Ascending aorta (tissue), 2 donors: Measurements from ENCODE around the gene APBB1IP. TPM values are rescaled to one million over a fixed set of nuclear protein-coding genes. Genes with fewer than 3 reads are reported as not detected.
"Not testable (repeated sequence)": the region's sequence is repeated elsewhere in the genome, so short reads cannot be mapped to it uniquely, and the experiment has no call there.

Source experiments
- DNase-seq, 2 donors: peaks; one replicate each; pipeline ENCODE4 v3.0.0-alpha.2; 2019; ENCODE audit warnings: low spot score in 2 of 2
- H3K27ac ChIP-seq, 2 donors: fragments of 200-600 bp; sonication (generic); one replicate each; pipeline ENCODE4 v1.5.1; 2016 to 2017; ENCODE audit warnings: mild to moderate bottlenecking in 1 of 2
- H3K27me3 ChIP-seq: fragments of 200-600 bp; sonication (generic); one replicate; pipeline ENCODE4 v1.5.1; 2017
- H3K36me3 ChIP-seq, 2 donors: fragments of 200-600 bp; sonication (generic); one replicate each; pipeline ENCODE4 v1.5.1; 2016
- H3K4me1 ChIP-seq, 2 donors: fragments of 200-600 bp; sonication (generic); one replicate each; pipeline ENCODE4 v1.5.1; 2016 to 2017; ENCODE audit warnings: mild to moderate bottlenecking in 1 of 2
- H3K4me3 ChIP-seq, 2 donors: fragments of 200-600 bp; sonication (generic); one replicate each; pipeline ENCODE4 v1.5.1; 2016 to 2017; ENCODE audit warnings: mild to moderate bottlenecking in 1 of 2
- H3K9me3 ChIP-seq, 2 donors: fragments of 200-600 bp; sonication (generic); one replicate each; pipeline ENCODE4 v1.5.1; 2016
- CTCF ChIP-seq, 3 experiments: fragments of 200-600 bp in 2 of 3; fragments of 450-650 bp in 1 of 3; sonication (generic) in 2 of 3; IDR thresholded peaks; one replicate each; pipeline ENCODE4 v1.5.1; 2016 to 2019; ENCODE audit warnings: antibody characterized with exemption in 3 of 3, mild to moderate bottlenecking in 1 of 3, moderate library complexity in 1 of 3
- intact Hi-C: fragments of 100-400 bp; cut with DNase I; formaldehyde crosslinking; loops from one replicate; pipeline ENCODE4 v1.15.1; 2023
- total RNA-seq: library from RNA; depleted of rRNA; stranded (reverse); fragments of >200 nt; gene quantifications from one replicate; pipeline ENCODE4 v1.1.0, GENCODE V29; 2016

APBB1IP gene
- total RNA-seq, 1 donor from 2014 or later: not detected

- no peaks in the 10 kb centered on the region for H3K27me3 ChIP-seq
- H3K4me3 ChIP-seq: no peak overlapping the region
- intact Hi-C loops: loop anchor here (5.0 kb wide), 1 partner anchor 749 kb away; no protein-coding TSS in a partner anchor
- no peak for TF ChIP-seq CTCF (IDR thresholded peaks at IDR 0.05)
- no peak for DNase-seq
- H3K36me3 ChIP-seq: no peaks in the 10 kb centered on the region
- no peak overlapping the region for H3K27ac ChIP-seq
- H3K4me1 ChIP-seq: no peaks in the 10 kb centered on the region
- no peaks in the 10 kb centered on the region for H3K9me3 ChIP-seq
Measured at GRCh38 chr10:26573674-26574073, 135.5 kb downstream of the APBB1IP start.

GRCh38 chr10:26574783-26575182, 136.6 kb downstream of the APBB1IP start:
- H3K9me3 ChIP-seq: no peaks in the 10 kb centered on the region
- H3K4me1 ChIP-seq: no peaks in the 10 kb centered on the region
- H3K4me3 ChIP-seq: no peak overlapping the region
- no peaks in the 10 kb centered on the region for H3K27me3 ChIP-seq
- no peaks in the 10 kb centered on the region for H3K36me3 ChIP-seq
- no peak for TF ChIP-seq CTCF (IDR thresholded peaks at IDR 0.05)
- H3K27ac ChIP-seq: no peak overlapping the region
- DNase-seq: no peak
- intact Hi-C loops: loop anchor here (5.0 kb wide), 1 partner anchor 748 kb away; no protein-coding TSS in a partner anchor

- H3K9me3 ChIP-seq, H3K27me3 ChIP-seq, H3K36me3 ChIP-seq, H3K4me3 ChIP-seq, DNase-seq, intact Hi-C loops, H3K27ac ChIP-seq, H3K4me1 ChIP-seq: not testable (repeated sequence)
Measured at GRCh38 chr10:26578371-26578770, 140.2 kb downstream of the APBB1IP start.

DNA sequence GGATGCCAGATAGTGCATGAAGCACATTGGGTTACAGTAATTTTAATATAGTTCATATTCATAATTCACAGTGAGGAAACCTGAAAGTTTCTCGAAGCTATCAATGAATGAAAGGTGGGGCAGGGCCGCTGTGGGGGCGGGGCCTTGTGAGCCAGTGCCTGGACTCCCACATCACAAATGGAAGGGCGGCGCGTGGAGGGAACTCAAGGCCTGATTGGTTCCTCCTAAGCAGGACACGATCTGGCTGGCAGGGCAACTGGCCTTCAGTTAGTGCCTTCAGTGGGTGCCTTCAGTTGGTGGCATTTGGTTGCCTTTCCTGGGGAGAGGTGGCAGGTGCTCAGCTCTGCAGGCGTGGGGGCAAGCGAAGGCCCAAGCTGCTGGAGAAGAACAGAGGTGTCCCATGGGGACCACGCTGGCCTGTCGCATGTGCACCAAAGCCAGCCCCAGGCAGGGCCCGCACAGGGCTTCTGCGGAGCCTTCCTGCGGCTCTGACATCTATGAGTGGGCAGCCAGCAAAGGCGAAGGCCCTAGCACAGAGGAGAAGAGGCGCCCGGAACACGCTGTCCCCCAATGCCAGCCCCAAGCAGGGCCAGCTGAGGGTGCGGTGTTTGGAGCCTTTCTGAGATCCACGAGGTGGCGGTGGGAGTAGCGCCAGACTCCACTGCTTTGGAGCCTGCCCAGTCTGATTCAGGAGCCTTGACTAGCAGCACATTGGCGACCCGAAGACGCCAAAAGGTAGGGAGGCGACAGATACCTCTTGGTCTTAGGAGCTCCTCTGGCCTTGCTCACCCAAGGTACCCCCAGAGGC, 141.3 kb downstream of the APBB1IP start:
- Histone ChIP-seq H3K27me3 (no peaks in the 10 kb centered on the region), H3K27ac (no peak overlapping the region), H3K9me3 (no peaks in the 10 kb centered on the region), H3K36me3 (no peaks in the 10 kb centered on the region), H3K4me3 (no peak overlapping the region), H3K4me1 (no peaks in the 10 kb centered on the region)
- no peak for TF ChIP-seq CTCF (IDR thresholded peaks at IDR 0.05)
- DNase-seq: no peak
- intact Hi-C loops: no loop called here

GRCh38 chr10:26586211-26586610, 148.1 kb downstream of the APBB1IP start:
- no peak for TF ChIP-seq CTCF (IDR thresholded peaks at IDR 0.05)
- H3K27ac ChIP-seq: no peak overlapping the region
- DNase-seq: no peak
- H3K4me1 ChIP-seq: no peaks in the 10 kb centered on the region
- intact Hi-C loops: no loop called here
- no peaks in the 10 kb centered on the region for H3K9me3 ChIP-seq
- no peaks in the 10 kb centered on the region for H3K27me3 ChIP-seq
- no peaks in the 10 kb centered on the region for H3K36me3 ChIP-seq
- no peak overlapping the region for H3K4me3 ChIP-seq

- no peak for TF ChIP-seq CTCF (IDR thresholded peaks at IDR 0.05)
- H3K4me1 ChIP-seq: no peaks in the 10 kb centered on the region
- H3K27ac ChIP-seq: no peak overlapping the region
- no peaks in the 10 kb centered on the region for H3K27me3 ChIP-seq
- no peak for DNase-seq
- H3K9me3 ChIP-seq: no peaks in the 10 kb centered on the region
- intact Hi-C loops: no loop called here
- H3K36me3 ChIP-seq: no peaks in the 10 kb centered on the region
- H3K4me3 ChIP-seq: no peak overlapping the region
Measured at GRCh38 chr10:26588611-26589010, 150.5 kb downstream of the APBB1IP start.

GRCh38 chr10:26589813-26590212, 151.7 kb downstream of the APBB1IP start:
- H3K36me3 ChIP-seq, H3K27ac ChIP-seq, DNase-seq, intact Hi-C loops, H3K4me1 ChIP-seq, H3K9me3 ChIP-seq, H3K27me3 ChIP-seq, H3K4me3 ChIP-seq: not testable (repeated sequence)
